Measurements from ENCODE around the gene COL18A1. TPM values are rescaled to one million over a fixed set of nuclear protein-coding genes. Genes with fewer than 3 reads are reported as not detected.
"Not testable (repeated sequence)": the region's sequence is repeated elsewhere in the genome, so short reads cannot be mapped to it uniquely, and the experiment has no call there.

COL18A1 gene
- total RNA-seq, 3 donors from 2014 or later (not counting 1 experiment from before 2014, with no cell fraction given): 12.3 to 22.3 (median 12.7) TPM

DNA sequence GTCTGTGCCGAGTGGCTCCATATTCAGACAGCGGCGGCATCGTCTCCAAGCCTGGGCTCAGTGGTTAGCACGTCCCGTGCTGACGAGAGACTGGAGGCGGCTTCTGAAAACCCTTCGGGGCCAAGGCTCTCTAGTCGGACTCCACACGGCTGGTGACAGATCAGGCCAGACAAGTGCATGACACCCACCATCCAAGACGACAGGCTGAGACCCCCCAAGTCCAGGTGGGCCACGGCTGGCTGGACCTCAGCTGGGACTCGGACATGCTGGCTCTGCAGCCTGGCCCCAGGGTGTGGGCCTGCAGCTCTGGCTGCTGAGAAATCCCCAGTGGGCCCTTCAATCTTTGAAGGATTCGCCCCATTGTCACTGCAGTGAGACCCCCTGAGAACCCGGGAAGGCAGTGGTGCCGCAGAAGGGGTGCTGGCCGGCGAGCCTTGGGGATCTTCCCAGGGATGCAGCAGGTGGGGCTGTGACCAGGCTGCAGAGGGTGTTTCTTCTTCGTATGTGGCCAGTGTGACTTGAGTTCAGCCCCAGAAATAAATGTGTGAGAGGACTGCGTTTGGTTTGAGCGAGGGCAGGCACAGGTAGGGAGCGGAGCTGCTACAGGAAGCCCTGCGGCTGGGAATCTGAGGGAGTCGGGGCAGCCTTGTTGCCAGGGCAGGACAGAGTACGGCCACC is 153.2 kb downstream of the COL18A1 start:
- ATAC-seq (no peak), DNase-seq (no peak)
- no peaks in the 10 kb centered on the region for H3K27me3 ChIP-seq (ENCODE audit: control insufficient read depth, insufficient read depth, low read length)
- Mint-ChIP-seq H3K4me3 (no peak overlapping the region), H3K4me1 (peaks cover 5 to 6% of the 10 kb centered on the region in 2 donors), H3K27ac (no peak overlapping the region), H3K36me3 (no peaks in the 10 kb centered on the region), H3K9me3 (peaks cover 0 to under 1% of the 10 kb centered on the region in 2 donors), H3K27me3 (ENCODE audit: low read depth in 2 of 2) (peaks cover 25 to 26% of the 10 kb centered on the region in 2 donors)
- intact Hi-C loops (cut with micrococcal nuclease): loop anchor here (10.0 kb wide), 1 partner anchor 267 kb away; no protein-coding TSS in a partner anchor
- TF ChIP-seq, protein P1, sequence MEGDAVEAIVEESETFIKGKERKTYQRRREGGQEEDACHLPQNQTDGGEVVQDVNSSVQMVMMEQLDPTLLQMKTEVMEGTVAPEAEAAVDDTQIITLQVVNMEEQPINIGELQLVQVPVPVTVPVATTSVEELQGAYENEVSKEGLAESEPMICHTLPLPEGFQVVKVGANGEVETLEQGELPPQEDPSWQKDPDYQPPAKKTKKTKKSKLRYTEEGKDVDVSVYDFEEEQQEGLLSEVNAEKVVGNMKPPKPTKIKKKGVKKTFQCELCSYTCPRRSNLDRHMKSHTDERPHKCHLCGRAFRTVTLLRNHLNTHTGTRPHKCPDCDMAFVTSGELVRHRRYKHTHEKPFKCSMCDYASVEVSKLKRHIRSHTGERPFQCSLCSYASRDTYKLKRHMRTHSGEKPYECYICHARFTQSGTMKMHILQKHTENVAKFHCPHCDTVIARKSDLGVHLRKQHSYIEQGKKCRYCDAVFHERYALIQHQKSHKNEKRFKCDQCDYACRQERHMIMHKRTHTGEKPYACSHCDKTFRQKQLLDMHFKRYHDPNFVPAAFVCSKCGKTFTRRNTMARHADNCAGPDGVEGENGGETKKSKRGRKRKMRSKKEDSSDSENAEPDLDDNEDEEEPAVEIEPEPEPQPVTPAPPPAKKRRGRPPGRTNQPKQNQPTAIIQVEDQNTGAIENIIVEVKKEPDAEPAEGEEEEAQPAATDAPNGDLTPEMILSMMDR (IDR thresholded peaks at IDR 0.05): no peak
- H3K4me1 ChIP-seq (ENCODE audit: control insufficient read depth, insufficient read depth, low read length): peaks cover 10% of the 10 kb centered on the region
- 90% methylated on average over 26 of the region's 26 CpGs for WGBS (ENCODE audit: insufficient coverage)
- no peak overlapping the region for H3K27ac ChIP-seq (ENCODE audit: low read length)
- no peak overlapping the region for H3K4me3 ChIP-seq (ENCODE audit: low read length)
- H3K36me3 ChIP-seq (ENCODE audit: control insufficient read depth, insufficient read depth, low read length): no peaks in the 10 kb centered on the region
- no peaks in the 10 kb centered on the region for H3K9me3 ChIP-seq (ENCODE audit: control insufficient read depth, insufficient read depth, low read length)

DNA sequence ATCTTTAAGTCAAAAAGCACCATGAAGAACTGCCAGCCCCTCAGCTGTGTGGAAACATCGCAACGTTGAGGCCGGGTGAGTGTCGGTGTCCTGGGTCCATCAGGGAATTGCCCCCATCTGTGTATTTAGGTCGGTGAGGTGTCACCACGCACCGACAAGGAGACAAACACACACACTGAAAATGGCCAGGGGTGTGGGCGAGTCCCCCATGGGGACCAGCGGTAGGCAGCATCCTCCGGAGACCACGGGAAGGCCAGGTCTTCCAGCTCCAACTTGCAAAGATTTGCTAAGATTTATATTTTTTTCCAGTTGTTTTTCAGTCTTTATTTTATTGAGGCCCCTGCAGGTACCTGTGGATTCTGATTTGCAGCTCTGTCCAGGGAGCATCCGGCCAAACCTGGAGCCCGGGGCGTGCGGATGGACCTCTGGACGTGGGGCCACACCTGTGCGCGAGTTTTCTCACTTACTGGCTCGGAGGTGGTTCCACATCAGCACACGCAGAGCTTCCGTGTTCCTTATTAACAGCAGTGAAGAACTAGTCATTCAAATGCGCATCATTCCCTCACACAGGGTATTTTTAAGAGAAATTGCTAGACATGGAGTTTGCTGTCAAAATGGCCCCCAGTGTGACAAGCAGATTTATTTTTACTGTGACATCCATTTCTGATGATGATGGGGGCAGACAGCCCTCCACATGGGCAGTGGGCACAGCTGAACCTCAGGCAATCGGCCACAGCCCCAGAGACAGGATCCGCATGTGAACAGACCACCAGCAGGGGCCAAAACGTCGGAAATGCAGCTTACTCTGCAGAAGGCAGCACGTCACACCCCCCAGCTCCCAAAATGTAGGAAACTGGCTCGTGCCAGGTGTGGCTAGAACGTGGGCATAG is 154.5 kb downstream of the COL18A1 start:
- WGBS (ENCODE audit: insufficient coverage): 84% methylated on average over 29 of the region's 29 CpGs
- ATAC-seq: no peak
- H3K27ac ChIP-seq (ENCODE audit: low read length): no peak overlapping the region
- no peaks in the 10 kb centered on the region for H3K9me3 ChIP-seq (ENCODE audit: control insufficient read depth, insufficient read depth, low read length)
- H3K36me3 ChIP-seq (ENCODE audit: control insufficient read depth, insufficient read depth, low read length): no peaks in the 10 kb centered on the region
- peaks cover 8% of the 10 kb centered on the region for H3K4me1 ChIP-seq (ENCODE audit: control insufficient read depth, insufficient read depth, low read length)
- Mint-ChIP-seq H3K4me1 (peaks cover 4% of the 10 kb centered on the region in 2 donors), H3K9me3 (peaks cover 0 to 4% of the 10 kb centered on the region in 2 donors), H3K27ac (no peak overlapping the region), H3K4me3 (no peak overlapping the region), H3K36me3 (no peaks in the 10 kb centered on the region), H3K27me3 (ENCODE audit: low read depth in 2 of 2) (peaks cover 34 to 38% of the 10 kb centered on the region in 2 donors)
- DNase-seq: no peak
- intact Hi-C loops (cut with micrococcal nuclease): loop anchor here (10.0 kb wide), 1 partner anchor 265 kb away; no protein-coding TSS in a partner anchor
- H3K27me3 ChIP-seq (ENCODE audit: control insufficient read depth, insufficient read depth, low read length): no peaks in the 10 kb centered on the region
- H3K4me3 ChIP-seq (ENCODE audit: low read length): no peak overlapping the region
- TF ChIP-seq, protein P1 (IDR thresholded peaks at IDR 0.05): no peak

DNA sequence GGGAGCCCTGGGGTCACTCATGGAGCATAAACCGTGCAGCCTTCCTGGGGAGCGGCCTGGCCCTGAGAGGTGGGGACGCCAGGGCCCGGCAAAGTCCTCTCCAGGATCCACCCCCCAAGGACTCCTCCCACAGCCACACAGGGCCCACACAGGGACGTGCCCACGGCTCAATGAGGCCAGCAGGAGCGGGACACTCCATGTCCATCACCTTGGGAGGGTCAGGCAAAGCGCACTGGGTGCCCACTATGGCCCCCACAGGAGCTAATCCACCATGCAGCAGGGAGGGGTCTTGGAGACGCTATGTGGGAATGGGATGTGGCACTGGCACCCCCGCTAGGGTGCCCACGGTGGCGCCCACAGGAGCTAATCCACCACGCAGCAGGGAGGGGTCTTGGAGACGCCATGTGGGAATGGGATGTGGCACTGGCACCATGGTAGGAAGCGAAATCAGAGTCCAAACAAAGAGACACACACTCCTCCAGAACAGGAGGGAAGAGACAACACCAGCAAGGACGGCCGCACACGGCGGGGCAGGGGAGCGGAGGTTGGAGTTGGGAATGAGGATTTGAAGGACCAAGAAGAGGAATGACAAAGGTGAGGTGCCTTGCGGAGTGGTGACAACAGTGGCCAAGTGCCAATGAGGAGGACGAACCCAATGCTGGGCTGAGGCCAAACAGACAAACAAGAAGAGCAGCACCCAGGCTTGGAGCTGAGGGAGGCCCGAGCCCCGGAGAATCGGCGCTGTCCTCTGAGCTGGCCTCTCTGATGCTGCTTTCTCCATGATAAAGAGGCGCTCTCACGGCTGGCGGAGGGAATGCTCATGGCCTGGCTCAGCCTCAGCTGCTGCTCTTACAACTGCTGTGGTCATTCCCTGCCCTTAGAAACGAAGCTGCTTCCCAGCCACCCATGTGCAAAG is 155.4 kb downstream of the COL18A1 start:
- DNase-seq (no peak), ATAC-seq (no peak)
- Histone ChIP-seq H3K27me3 (ENCODE audit: control insufficient read depth, insufficient read depth, low read length) (no peaks in the 10 kb centered on the region), H3K27ac (ENCODE audit: low read length) (no peak overlapping the region), H3K36me3 (ENCODE audit: control insufficient read depth, insufficient read depth, low read length) (no peaks in the 10 kb centered on the region), H3K9me3 (ENCODE audit: control insufficient read depth, insufficient read depth, low read length) (no peaks in the 10 kb centered on the region), H3K4me1 (ENCODE audit: control insufficient read depth, insufficient read depth, low read length) (peaks cover 6% of the 10 kb centered on the region), H3K4me3 (ENCODE audit: low read length) (no peak overlapping the region)
- TF ChIP-seq, protein P1 (IDR thresholded peaks at IDR 0.05): no peak
- no peaks in the 10 kb centered on the region for H3K36me3 Mint-ChIP-seq
- H3K4me1 Mint-ChIP-seq: no peaks in the 10 kb centered on the region
- 86% methylated on average over 29 of the region's 30 CpGs for WGBS (ENCODE audit: insufficient coverage)
- H3K9me3 Mint-ChIP-seq: peaks cover 0 to 4% of the 10 kb centered on the region in 2 donors
- peaks cover 37 to 46% of the 10 kb centered on the region in 2 donors for H3K27me3 Mint-ChIP-seq (ENCODE audit: low read depth in 2 of 2)
- H3K27ac Mint-ChIP-seq: peak overlapping the region in 1 of 2 donors; percentile 15
- intact Hi-C loops (cut with micrococcal nuclease): no loop called here
- no peak overlapping the region for H3K4me3 Mint-ChIP-seq

DNA sequence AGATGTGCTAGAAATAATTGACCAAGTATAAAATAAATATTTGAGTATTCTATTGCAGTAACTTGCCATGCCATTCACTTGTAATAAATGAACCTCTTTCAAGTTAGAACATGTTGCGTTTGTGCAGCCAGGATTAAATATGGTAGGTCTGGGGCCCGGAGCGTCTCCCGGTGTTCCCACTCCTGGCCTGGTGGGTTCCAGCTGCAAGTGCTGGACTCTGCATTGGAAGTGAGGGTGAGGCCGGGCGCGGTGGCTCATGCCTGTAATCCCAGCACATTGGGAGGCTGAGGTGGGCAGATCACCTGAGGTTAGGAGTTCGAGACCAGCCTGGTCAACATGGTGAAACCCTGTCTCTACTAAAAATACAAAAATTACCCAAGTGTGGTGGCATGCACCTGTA is 156.3 kb downstream of the COL18A1 start:
- DNase-seq; H3K9me3 ChIP-seq (ENCODE audit: control insufficient read depth, insufficient read depth, low read length); H3K4me3 ChIP-seq (ENCODE audit: low read length); H3K36me3 ChIP-seq (ENCODE audit: control insufficient read depth, insufficient read depth, low read length); H3K9me3 Mint-ChIP-seq; intact Hi-C loops (cut with micrococcal nuclease); H3K27ac Mint-ChIP-seq; H3K27me3 ChIP-seq (ENCODE audit: control insufficient read depth, insufficient read depth, low read length); H3K4me1 Mint-ChIP-seq; H3K4me3 Mint-ChIP-seq; H3K4me1 ChIP-seq (ENCODE audit: control insufficient read depth, insufficient read depth, low read length); H3K27ac ChIP-seq (ENCODE audit: low read length); ATAC-seq; H3K36me3 Mint-ChIP-seq: not testable (repeated sequence)
- H3K27me3 Mint-ChIP-seq (ENCODE audit: low read depth in 2 of 2): peaks cover 37 to 46% of the 10 kb centered on the region in 2 donors
- 88% methylated on average over 8 of the region's 8 CpGs for WGBS (ENCODE audit: insufficient coverage)
